ENCODE measurements around the gene ZFAND6.

DNA sequence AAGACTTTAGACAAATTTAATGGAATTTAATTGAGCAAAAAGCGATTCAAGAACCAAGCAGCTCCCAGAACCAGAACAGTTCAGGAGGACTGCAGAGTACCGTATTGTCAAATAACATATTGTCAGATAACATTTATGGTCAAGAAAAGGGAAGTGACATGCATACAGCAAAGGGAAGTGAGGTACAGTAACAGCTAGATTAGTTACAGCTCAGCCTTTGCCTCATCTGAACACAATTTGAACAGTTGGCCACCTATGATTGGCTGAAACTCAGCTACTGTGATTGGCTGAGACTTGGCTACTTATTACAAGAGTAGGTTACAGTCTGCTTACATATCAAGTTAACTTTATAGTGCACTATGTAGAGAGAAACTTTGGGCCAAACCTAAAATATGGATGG is 21.9 kb downstream of the ZFAND6 start:
- TF ChIP-seq CTCF (IDR thresholded peaks at IDR 0.05) (no peak), POLR2A (IDR thresholded peaks at IDR 0.05) (no peak)

All from Peyer's patch (tissue), 4 donors.